CD4-positive, alpha-beta T cell (primary cell): ENCODE measurements around the gene NCKAP5. TPM values are rescaled to one million over a fixed set of nuclear protein-coding genes. Genes with fewer than 3 reads are reported as not detected.

Experiments
- ATAC-seq: fragments of 200-7000 bp; cut with Tn5 transposase; one replicate; pipeline ENCODE4 v1.10.0; 2022; ENCODE audit warnings: mild to moderate bottlenecking; ENCODE audit not compliant: poor library complexity
- CTCF ChIA-PET: fragments of 350-600 bp; sonication (Branson Sonifier 250); formaldehyde crosslinking; loops from one replicate; lab custom pipeline; 2021; ENCODE audit warnings: antibody characterized with exemption, inconsistent platforms; lab: Charles Lee
- POLR2A ChIA-PET: fragments of 350-600 bp; sonication (Branson Sonifier 250); formaldehyde crosslinking; loops from one replicate; lab custom pipeline; 2021; ENCODE audit warnings: antibody characterized with exemption, inconsistent platforms; lab: Charles Lee
- DNase-seq, 14 experiments: peaks; one replicate each; pipeline ENCODE4 v3.0.0-alpha.2; 2013 to 2020; ENCODE audit warnings: mixed read lengths in 2 of 14
- H3K27ac ChIP-seq, 2 donors: one replicate each; pipeline versions ENCODE4 v1.5.1 to v1.7.0; 2013; ENCODE audit warnings: low read length in 2 of 2, low read depth in 1 of 2, mild to moderate bottlenecking in 1 of 2
- H3K27me3 ChIP-seq, 2 experiments: 1 replicate in 1 of 2; 2 replicates in 1 of 2; pipeline versions ENCODE4 v1.6.1 to v1.7.0; 2013; ENCODE audit warnings: low read length in 2 of 2, control low read depth in 1 of 2, mild to moderate bottlenecking in 1 of 2, moderate library complexity in 1 of 2; ENCODE audit not compliant: insufficient read depth in 2 of 2, control insufficient read depth in 1 of 2
- H3K36me3 ChIP-seq: one replicate; pipeline ENCODE4 v1.6.1; 2013; ENCODE audit warnings: low read length, control low read depth; ENCODE audit not compliant: insufficient read depth
- H3K4me1 ChIP-seq: one replicate; pipeline ENCODE4 v1.6.1; 2013; ENCODE audit warnings: low read length, control low read depth; ENCODE audit not compliant: insufficient read depth
- H3K4me3 ChIP-seq: one replicate; pipeline ENCODE4 v1.5.1; 2013; ENCODE audit warnings: mild to moderate bottlenecking, low read length, moderate library complexity
- H3K9me3 ChIP-seq, 2 experiments: 1 replicate in 1 of 2; 2 replicates in 1 of 2; pipeline versions ENCODE4 v1.6.1 to v1.7.0; 2013; ENCODE audit warnings: low read length in 2 of 2, mild to moderate bottlenecking in 2 of 2, control low read depth in 1 of 2, moderate library complexity in 1 of 2; ENCODE audit not compliant: control insufficient read depth in 1 of 2, insufficient read depth in 1 of 2
- H3K27ac Mint-ChIP-seq: one replicate; pipeline ENCODE4 v1.8.0; 2020; ENCODE audit warnings: mixed read lengths
- H3K27me3 Mint-ChIP-seq: one replicate; pipeline ENCODE4 v1.8.0; 2021; ENCODE audit warnings: mixed read lengths
- H3K36me3 Mint-ChIP-seq: one replicate; pipeline ENCODE4 v1.8.0; 2021; ENCODE audit warnings: low read depth, mixed read lengths
- H3K4me1 Mint-ChIP-seq: one replicate; pipeline ENCODE4 v1.8.0; 2021; ENCODE audit warnings: low read depth, mixed read lengths
- H3K4me3 Mint-ChIP-seq: one replicate; pipeline ENCODE4 v1.8.0; 2020; ENCODE audit warnings: mild to moderate bottlenecking, mixed read lengths
- H3K9me3 Mint-ChIP-seq: one replicate; pipeline ENCODE4 v1.8.0; 2020; ENCODE audit warnings: mixed read lengths
- CTCF ChIP-seq: fragments of 200-600 bp; IDR thresholded peaks from one replicate; pipeline ENCODE4 v1.8.0; 2022; ENCODE audit warnings: antibody characterized with exemption, mild to moderate bottlenecking
- intact Hi-C, 2 experiments: fragments of 100-400 bp; cut with DNase I in 1 of 2; cut with micrococcal nuclease in 1 of 2; formaldehyde crosslinking; loops; one replicate each; pipeline versions ENCODE4 v1.15.1 to v1.9.0; 2023 to 2025; cut with DNase I, micrococcal nuclease
- total RNA-seq, 174 experiments: library from RNA in 2 of 174; stranded (reverse) in 2 of 174; gene quantifications; one replicate each; pipeline ENCODE4 v1.2.3 and lab custom pipeline; 2021 to 2026

NCKAP5 gene
- total RNA-seq, 2 experiments from 2014 or later, result not detected

GRCh38 chr2:133334923-133335322 lies 233.3 kb downstream of the NCKAP5 start:
- Histone ChIP-seq H3K27me3 (no peaks in the 10 kb centered on the region), H3K4me3 (no peak overlapping the region), H3K4me1 (no peaks in the 10 kb centered on the region), H3K27ac (no peak overlapping the region), H3K9me3 (no peaks in the 10 kb centered on the region), H3K36me3 (no peaks in the 10 kb centered on the region)
- intact Hi-C loops, result no loop called here
- ATAC-seq, result no peak
- Mint-ChIP-seq H3K27me3 (no peaks in the 10 kb centered on the region), H3K9me3 (no peaks in the 10 kb centered on the region), H3K4me3 (no peak overlapping the region), H3K36me3 (no peaks in the 10 kb centered on the region), H3K27ac (no peak overlapping the region), H3K4me1 (no peaks in the 10 kb centered on the region)
- ChIA-PET CTCF (no interaction called here), POLR2A (no interaction called here)
- DNase-seq, result no peak
- no peak for TF ChIP-seq CTCF

- intact Hi-C loops, result no loop called here
- no peaks in the 10 kb centered on the region for H3K4me1 Mint-ChIP-seq
- no peaks in the 10 kb centered on the region for H3K9me3 Mint-ChIP-seq
- CTCF ChIA-PET, result no interaction called here
- ATAC-seq (no peak), DNase-seq (no peak)
- Histone ChIP-seq H3K4me3 (no peak overlapping the region), H3K27ac (no peak overlapping the region), H3K36me3 (no peaks in the 10 kb centered on the region), H3K4me1 (no peaks in the 10 kb centered on the region), H3K9me3 (no peaks in the 10 kb centered on the region), H3K27me3 (no peaks in the 10 kb centered on the region)
- POLR2A ChIA-PET, result no interaction called here
- H3K27me3 Mint-ChIP-seq, result no peaks in the 10 kb centered on the region
- H3K27ac Mint-ChIP-seq, result no peak overlapping the region
- no peak overlapping the region for H3K4me3 Mint-ChIP-seq
- H3K36me3 Mint-ChIP-seq, result no peaks in the 10 kb centered on the region
- TF ChIP-seq CTCF, result no peak
Measured at GRCh38 chr2:133333181-133333580, 235.1 kb downstream of the NCKAP5 start.

GRCh38 chr2:133331436-133331835 lies 236.8 kb downstream of the NCKAP5 start:
- Histone ChIP-seq H3K27ac (no peak overlapping the region), H3K4me1 (no peaks in the 10 kb centered on the region), H3K4me3 (no peak overlapping the region), H3K27me3 (no peaks in the 10 kb centered on the region), H3K9me3 (no peaks in the 10 kb centered on the region), H3K36me3 (no peaks in the 10 kb centered on the region)
- ATAC-seq (no peak), DNase-seq (no peak)
- Mint-ChIP-seq H3K27ac (no peak overlapping the region), H3K9me3 (no peaks in the 10 kb centered on the region), H3K4me3 (no peak overlapping the region), H3K27me3 (no peaks in the 10 kb centered on the region), H3K36me3 (no peaks in the 10 kb centered on the region), H3K4me1 (no peaks in the 10 kb centered on the region)
- POLR2A ChIA-PET, result no interaction called here
- TF ChIP-seq CTCF, result no peak
- intact Hi-C loops, result no loop called here
- CTCF ChIA-PET, result no interaction called here
